Measurements from ENCODE around the gene PPP6C. TPM values are rescaled to one million over a fixed set of nuclear protein-coding genes. Genes with fewer than 3 reads are reported as not detected.
A peak's percentile ranks its signal among the peaks of the same experiment; 100 is the strongest.

The PPP6C gene
- total and polyA plus RNA-seq, 2 of the 13 experiments (the other 11 are each of a cell fraction or from before 2014, with no cell fraction given): 18.5 to 20.9 TPM

DNA sequence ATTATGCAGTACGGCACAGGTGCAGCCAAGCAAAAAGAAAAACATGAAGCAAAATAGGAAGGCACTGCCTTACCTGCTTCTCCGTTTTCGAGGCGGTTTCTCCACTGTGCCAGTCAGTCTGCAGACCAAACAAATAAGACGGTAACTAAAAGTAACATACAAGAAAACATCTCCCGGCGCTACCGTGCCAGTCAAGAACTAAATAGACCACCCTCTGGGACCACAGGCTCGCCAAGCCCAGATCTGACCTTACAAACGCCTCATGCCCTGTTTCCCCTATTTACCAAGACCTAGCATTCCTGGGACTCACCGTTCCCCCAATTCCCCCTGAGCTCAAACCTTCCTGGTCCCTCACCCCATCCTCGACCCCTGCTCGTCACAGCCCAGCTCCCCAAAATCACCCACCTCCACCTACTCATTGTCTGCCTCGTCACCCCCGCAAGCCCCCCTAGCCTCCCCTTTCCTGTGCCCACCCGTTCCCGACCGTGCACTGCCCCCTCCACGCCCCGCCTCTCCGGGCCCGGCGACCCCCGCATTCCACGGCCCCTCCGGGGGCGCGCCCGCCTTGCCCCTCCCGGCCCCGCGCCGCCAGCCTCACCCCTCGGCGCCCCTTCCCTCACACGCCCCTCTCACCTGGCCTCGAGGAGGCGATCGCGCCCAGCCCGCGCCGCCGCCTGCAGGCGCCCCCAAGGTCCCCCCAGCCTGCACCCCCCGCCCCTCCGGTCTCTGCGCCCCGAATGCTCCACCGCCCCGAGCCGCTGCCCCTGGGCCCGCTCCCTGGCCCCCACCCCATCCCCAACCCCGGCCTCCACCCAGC is 46.8 kb downstream of the PPP6C start (continued):
- TF ChIP-seq, protein P1, sequence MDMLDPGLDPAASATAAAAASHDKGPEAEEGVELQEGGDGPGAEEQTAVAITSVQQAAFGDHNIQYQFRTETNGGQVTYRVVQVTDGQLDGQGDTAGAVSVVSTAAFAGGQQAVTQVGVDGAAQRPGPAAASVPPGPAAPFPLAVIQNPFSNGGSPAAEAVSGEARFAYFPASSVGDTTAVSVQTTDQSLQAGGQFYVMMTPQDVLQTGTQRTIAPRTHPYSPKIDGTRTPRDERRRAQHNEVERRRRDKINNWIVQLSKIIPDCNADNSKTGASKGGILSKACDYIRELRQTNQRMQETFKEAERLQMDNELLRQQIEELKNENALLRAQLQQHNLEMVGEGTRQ (IDR thresholded peaks at IDR 0.05; ENCODE audit: low read depth, low read length): no peak
- TF ChIP-seq, protein P1 (CRISPR knock-in tag; IDR thresholded peaks at IDR 0.05; ENCODE audit: borderline replicate concordance): no peak
- TF ChIP-seq ZNF124 (CRISPR knock-in tag; IDR thresholded peaks at IDR 0.05): no peak
- peak; percentile 54; the same call in 1 of the 2 replicates for TF ChIP-seq MTF2 (CRISPR knock-in tag; IDR thresholded peaks at IDR 0.05; ENCODE audit: borderline replicate concordance)
- TF ChIP-seq PHB2 (IDR thresholded peaks at IDR 0.05; ENCODE audit: partially characterized antibody): no peak
- TF ChIP-seq BCL6 (CRISPR knock-in tag; IDR thresholded peaks at IDR 0.05): no peak

DNA sequence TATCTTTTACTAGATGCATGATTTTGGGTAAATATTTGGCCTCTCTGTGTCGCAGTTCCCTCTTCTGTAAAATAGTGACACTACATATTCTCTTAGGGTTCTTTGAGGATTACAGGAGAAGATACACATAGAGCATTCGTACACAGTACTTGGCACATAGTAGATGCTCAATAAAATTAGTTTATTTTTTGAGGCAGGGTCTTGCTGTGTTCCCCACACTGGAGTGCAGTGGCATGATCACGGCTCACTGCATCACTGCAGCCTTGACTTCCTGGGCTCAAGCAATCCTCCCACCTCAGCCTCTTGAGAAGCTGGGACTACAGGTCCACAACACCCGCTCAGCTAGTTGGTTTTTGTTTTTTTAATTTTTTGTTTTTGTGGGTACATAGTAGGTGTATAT is 47.9 kb downstream of the PPP6C start:
- TSS peak; percentile 45 for BruUV-seq (replicated peaks)
- H3K27me3 ChIP-seq (ENCODE audit: control insufficient read depth in 1 of 2, insufficient read depth in 2 of 2, low read length in 2 of 2): no peaks in the 10 kb centered on the region; a peak in 1 of 5 replicates
- FAIRE-seq (no peak), DNase-seq (ENCODE audit: low spot score) (no peak), ATAC-seq (no peak)
- no peak overlapping the region; a peak in 1 of 6 replicates for H3K4me3 ChIP-seq (replicated peaks in 1 of 3; ENCODE audit: insufficient read depth in 1 of 3, low read depth in 2 of 3, low read length in 3 of 3)
- H3K4me2 ChIP-seq (ENCODE audit: low read depth, low read length): peak overlapping the region; percentile 86; the same call in 1 of the 2 replicates
- TF ChIP-seq, protein P2, sequence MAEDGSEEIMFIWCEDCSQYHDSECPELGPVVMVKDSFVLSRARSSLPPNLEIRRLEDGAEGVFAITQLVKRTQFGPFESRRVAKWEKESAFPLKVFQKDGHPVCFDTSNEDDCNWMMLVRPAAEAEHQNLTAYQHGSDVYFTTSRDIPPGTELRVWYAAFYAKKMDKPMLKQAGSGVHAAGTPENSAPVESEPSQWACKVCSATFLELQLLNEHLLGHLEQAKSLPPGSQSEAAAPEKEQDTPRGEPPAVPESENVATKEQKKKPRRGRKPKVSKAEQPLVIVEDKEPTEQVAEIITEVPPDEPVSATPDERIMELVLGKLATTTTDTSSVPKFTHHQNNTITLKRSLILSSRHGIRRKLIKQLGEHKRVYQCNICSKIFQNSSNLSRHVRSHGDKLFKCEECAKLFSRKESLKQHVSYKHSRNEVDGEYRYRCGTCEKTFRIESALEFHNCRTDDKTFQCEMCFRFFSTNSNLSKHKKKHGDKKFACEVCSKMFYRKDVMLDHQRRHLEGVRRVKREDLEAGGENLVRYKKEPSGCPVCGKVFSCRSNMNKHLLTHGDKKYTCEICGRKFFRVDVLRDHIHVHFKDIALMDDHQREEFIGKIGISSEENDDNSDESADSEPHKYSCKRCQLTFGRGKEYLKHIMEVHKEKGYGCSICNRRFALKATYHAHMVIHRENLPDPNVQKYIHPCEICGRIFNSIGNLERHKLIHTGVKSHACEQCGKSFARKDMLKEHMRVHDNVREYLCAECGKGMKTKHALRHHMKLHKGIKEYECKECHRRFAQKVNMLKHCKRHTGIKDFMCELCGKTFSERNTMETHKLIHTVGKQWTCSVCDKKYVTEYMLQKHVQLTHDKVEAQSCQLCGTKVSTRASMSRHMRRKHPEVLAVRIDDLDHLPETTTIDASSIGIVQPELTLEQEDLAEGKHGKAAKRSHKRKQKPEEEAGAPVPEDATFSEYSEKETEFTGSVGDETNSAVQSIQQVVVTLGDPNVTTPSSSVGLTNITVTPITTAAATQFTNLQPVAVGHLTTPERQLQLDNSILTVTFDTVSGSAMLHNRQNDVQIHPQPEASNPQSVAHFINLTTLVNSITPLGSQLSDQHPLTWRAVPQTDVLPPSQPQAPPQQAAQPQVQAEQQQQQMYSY (CRISPR knock-in tag; IDR thresholded peaks at IDR 0.05): 0 out of 2 replicates have a peak, but pooled peaks have one; percentile 35
- peak; percentile 64 for TF ChIP-seq ZMYM3 (CRISPR knock-in tag; IDR thresholded peaks at IDR 0.05)
- no peak for TF ChIP-seq HOXA9 (CRISPR knock-in tag; IDR thresholded peaks at IDR 0.05; ENCODE audit: borderline replicate concordance)
- no peak for TF ChIP-seq NFRKB (IDR thresholded peaks at IDR 0.05)
- no peak for TF ChIP-seq ZNF224 (CRISPR knock-in tag; IDR thresholded peaks at IDR 0.05)
- H3K36me3 ChIP-seq (replicated peaks in 1 of 2; ENCODE audit: control insufficient read depth in 1 of 2, insufficient read depth in 2 of 2, low read length in 2 of 2): no peaks in the 10 kb centered on the region
- no peak overlapping the region for H3K9ac ChIP-seq (ENCODE audit: insufficient read depth, low read depth, low read length)
- intact Hi-C loops (cut with micrococcal nuclease; ENCODE audit: unreplicated experiment) (loop anchor here (10.0 kb wide), 2 partner anchors 277 to 367 kb away; partner anchors contain the start of genes ARPC5L, NR6A1, OLFML2A and RPL35), in situ Hi-C loops (cut with HindIII; ENCODE audit: extremely low pct_ligation_motif_present, low pct_unique_long_range_greater_than_20kb) (no loop called here)
- H3K27ac ChIP-seq (ENCODE audit: extremely low read length, insufficient read depth, low read length): no peak overlapping the region
- ChIA-PET POLR2A (interaction anchor here (1.1 kb wide), 1 partner anchor 200 kb away, joined by 3 read pairs; the partner anchor contains the start of gene GOLGA1), CTCF (ENCODE audit: low intra/inter-chr PET ratio, low total read pairs) (no interaction called here)
- no peak overlapping the region for H2AFZ ChIP-seq (ENCODE audit: low read length)
- no peaks in the 10 kb centered on the region for H3K9me3 ChIP-seq (ENCODE audit: low read length)
- 84% methylated on average over 4 of the region's 4 CpGs for WGBS (ENCODE audit: low lambda C conversion rate)
- no peaks in the 10 kb centered on the region for H4K20me1 ChIP-seq (ENCODE audit: insufficient read depth, low read length)
- H3K4me1 ChIP-seq (ENCODE audit: insufficient read depth, low read length): peaks cover 20% of the 10 kb centered on the region
- H3K79me2 ChIP-seq (ENCODE audit: insufficient read depth, low read length): peaks cover 7% of the 10 kb centered on the region
